Endothelial cell of umbilical vein (primary cell): ENCODE data around the gene CES5A.

Experiments
- CTCF ChIP-seq, 2 donors: IDR thresholded peaks; 1 replicate in 1 of 2; 2 replicates in 1 of 2; pipeline ENCODE4 v1.5.1; 2011; ENCODE audit warnings: low read length in 2 of 2, mild to moderate bottlenecking in 2 of 2, moderate library complexity in 2 of 2, control low read depth in 1 of 2, inconsistent platforms in 1 of 2, low read depth in 1 of 2; ENCODE audit not compliant: insufficient read depth in 1 of 2; ENCODE audit errors: extremely low read depth in 1 of 2
- EZH2 ChIP-seq: IDR thresholded peaks from 2 replicates; pipeline ENCODE4 v1.6.1; 2012; ENCODE audit warnings: borderline replicate concordance, low read depth, mild to moderate bottlenecking, moderate library complexity, low read length, inconsistent platforms; ENCODE audit not compliant: severe bottlenecking
- FOS ChIP-seq: IDR thresholded peaks from 2 replicates; pipeline ENCODE4 v1.6.1; 2011; ENCODE audit warnings: mild to moderate bottlenecking, low read length, moderate library complexity, borderline replicate concordance; ENCODE audit not compliant: insufficient read depth
- GATA2 ChIP-seq: IDR thresholded peaks from 2 replicates; pipeline ENCODE4 v1.7.0; 2011; ENCODE audit warnings: low read depth, mild to moderate bottlenecking, moderate library complexity, mixed read lengths, low read length; ENCODE audit not compliant: insufficient read length, insufficient read depth
- JUN ChIP-seq: IDR thresholded peaks from 2 replicates; pipeline ENCODE4 v1.6.1; 2011; ENCODE audit warnings: borderline replicate concordance, low read depth; ENCODE audit not compliant: insufficient read length, insufficient read depth
- MAX ChIP-seq: IDR thresholded peaks from 2 replicates; pipeline ENCODE4 v1.6.1; 2011; ENCODE audit not compliant: insufficient read depth, insufficient read length
- POLR2A ChIP-seq: IDR thresholded peaks from 2 replicates; pipeline ENCODE4 v1.6.1; 2012; ENCODE audit warnings: low read depth, mild to moderate bottlenecking, control low read depth, low read length
- POLR2AphosphoS5 ChIP-seq: IDR thresholded peaks from 2 replicates; pipeline ENCODE4 v1.6.1; 2012; ENCODE audit warnings: low read depth, mild to moderate bottlenecking, control low read depth, low read length, moderate library complexity; ENCODE audit not compliant: insufficient read depth

- TF ChIP-seq POLR2A (no peak), CTCF (IDR thresholded peaks at IDR 0.05; ENCODE audit: extremely low read depth in 1 of 2, insufficient read depth in 1 of 2, low read depth in 1 of 2, low read length in 2 of 2) (no peak), POLR2AphosphoS5 (no peak), GATA2 (no peak), JUN (no peak), MAX (no peak), FOS (no peak), EZH2 (no peak)
Measured at GRCh38 chr16:55809386-55809785, 65.8 kb downstream of the CES5A start.
